OCI-LY3 (cell line): ENCODE measurements around the gene EXD3.
"Not testable (repeated sequence)": the region's sequence is repeated elsewhere in the genome, so short reads cannot be mapped to it uniquely, and the experiment has no call there.

ENCODE experiments used
- EZH2phosphoT487 ChIP-seq: fragments of 200-600 bp; shearing (Covaris generic); IDR thresholded peaks from 2 replicates; pipeline ENCODE4 v1.6.1; 2018; ENCODE audit warnings: antibody characterized with exemption, mixed run types, low read depth
- TF ChIP-seq, protein P1 (sequence below): fragments of 200-600, 300-600 bp; sonication (generic); IDR thresholded peaks from 2 replicates; pipeline ENCODE4 v1.5.1; 2014; ENCODE audit warnings: antibody characterized with exemption, low read length, low read depth

DNA sequence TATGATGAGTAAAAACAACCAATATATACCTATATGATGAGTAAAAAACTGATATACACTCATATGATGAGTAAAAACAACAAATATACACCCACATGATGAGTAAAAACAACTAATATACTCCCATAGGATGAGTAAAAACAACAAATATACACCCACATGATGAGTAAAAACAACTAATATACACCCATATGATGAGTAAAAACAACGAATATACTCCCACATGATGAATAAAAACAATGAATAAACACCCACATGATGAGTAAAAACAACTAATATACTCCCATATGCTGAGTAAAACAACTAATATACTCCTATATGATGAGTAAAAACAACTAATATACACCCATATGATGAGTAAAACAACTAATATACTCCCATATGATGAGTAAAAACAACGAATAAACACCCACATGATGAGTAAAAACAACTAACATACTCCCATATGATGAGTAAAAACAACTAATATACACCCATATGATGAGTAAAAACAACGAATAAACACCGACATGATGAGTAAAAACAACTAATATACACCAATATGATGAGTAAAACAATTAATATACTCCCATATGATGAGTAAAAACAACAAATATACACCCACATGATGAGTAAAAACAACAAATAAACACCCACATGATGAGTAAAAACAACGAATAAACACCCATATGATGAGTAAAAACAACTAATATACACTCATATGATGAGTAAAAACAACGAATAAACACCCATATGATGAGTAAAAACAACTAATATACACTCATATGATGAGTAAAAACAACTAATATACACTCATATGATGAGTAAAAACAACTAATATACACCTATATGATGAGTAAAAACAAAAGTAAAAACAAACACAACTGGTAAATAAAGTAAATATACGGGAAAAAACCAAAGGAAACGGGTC, 95.1 kb downstream of the EXD3 start:
- TF ChIP-seq EZH2phosphoT487, result not testable (repeated sequence)
- TF ChIP-seq, protein P1, sequence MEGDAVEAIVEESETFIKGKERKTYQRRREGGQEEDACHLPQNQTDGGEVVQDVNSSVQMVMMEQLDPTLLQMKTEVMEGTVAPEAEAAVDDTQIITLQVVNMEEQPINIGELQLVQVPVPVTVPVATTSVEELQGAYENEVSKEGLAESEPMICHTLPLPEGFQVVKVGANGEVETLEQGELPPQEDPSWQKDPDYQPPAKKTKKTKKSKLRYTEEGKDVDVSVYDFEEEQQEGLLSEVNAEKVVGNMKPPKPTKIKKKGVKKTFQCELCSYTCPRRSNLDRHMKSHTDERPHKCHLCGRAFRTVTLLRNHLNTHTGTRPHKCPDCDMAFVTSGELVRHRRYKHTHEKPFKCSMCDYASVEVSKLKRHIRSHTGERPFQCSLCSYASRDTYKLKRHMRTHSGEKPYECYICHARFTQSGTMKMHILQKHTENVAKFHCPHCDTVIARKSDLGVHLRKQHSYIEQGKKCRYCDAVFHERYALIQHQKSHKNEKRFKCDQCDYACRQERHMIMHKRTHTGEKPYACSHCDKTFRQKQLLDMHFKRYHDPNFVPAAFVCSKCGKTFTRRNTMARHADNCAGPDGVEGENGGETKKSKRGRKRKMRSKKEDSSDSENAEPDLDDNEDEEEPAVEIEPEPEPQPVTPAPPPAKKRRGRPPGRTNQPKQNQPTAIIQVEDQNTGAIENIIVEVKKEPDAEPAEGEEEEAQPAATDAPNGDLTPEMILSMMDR, result not testable (repeated sequence)
